ENCODE data around the gene CACUL1.

DNA sequence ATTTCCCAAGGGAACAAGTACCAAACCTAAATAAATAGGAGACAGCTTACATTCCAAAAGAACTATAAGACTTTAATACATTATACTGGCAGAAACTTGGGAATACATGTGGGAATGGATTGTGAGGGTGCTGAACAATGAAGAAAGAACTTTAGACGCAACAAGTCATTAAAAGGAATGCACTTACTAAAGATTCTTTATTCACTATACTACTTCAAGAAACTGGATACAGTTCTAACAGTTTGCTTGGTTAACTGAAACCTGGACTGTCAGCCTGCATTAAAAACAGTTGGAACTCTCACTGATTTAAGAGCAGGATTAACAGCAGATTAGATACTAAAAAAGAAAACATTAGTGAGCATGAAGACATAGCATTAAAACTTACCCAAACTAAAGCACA is 12.0 kb downstream of the CACUL1 start:
- no peak for TF ChIP-seq POLR2AphosphoS5 (IDR thresholded peaks at IDR 0.05)
- TF ChIP-seq, protein P1, sequence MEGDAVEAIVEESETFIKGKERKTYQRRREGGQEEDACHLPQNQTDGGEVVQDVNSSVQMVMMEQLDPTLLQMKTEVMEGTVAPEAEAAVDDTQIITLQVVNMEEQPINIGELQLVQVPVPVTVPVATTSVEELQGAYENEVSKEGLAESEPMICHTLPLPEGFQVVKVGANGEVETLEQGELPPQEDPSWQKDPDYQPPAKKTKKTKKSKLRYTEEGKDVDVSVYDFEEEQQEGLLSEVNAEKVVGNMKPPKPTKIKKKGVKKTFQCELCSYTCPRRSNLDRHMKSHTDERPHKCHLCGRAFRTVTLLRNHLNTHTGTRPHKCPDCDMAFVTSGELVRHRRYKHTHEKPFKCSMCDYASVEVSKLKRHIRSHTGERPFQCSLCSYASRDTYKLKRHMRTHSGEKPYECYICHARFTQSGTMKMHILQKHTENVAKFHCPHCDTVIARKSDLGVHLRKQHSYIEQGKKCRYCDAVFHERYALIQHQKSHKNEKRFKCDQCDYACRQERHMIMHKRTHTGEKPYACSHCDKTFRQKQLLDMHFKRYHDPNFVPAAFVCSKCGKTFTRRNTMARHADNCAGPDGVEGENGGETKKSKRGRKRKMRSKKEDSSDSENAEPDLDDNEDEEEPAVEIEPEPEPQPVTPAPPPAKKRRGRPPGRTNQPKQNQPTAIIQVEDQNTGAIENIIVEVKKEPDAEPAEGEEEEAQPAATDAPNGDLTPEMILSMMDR (IDR thresholded peaks at IDR 0.05): no peak
- no peak for TF ChIP-seq POLR2A (IDR thresholded peaks at IDR 0.05)

Data from transverse colon (tissue), 4 donors.